Measurements from ENCODE around the gene PCSK4.
"Not testable (repeated sequence)": the region's sequence is repeated elsewhere in the genome, so short reads cannot be mapped to it uniquely, and the experiment has no call there.

Gene PCSK4

DNA sequence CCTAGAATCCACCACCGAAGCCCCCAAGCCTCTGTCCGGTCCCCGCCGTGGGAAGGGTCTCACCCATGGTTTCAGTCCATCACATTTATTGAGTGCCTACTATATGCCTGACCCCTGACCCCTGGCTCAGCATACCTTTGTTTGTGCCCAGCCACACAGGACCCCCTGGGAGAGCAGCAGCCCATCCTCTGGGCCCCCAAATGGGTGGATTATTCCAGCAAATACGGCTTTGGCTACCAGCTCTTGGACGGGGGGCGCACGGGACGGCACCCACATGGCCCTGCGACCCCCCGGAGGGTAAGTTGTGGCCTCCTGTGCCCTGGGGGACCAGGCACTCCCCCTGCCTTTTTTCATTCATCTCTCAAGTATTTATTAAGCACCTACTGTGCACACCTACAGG is 41.4 kb upstream of the PCSK4 start:
- TF ChIP-seq, protein P1, sequence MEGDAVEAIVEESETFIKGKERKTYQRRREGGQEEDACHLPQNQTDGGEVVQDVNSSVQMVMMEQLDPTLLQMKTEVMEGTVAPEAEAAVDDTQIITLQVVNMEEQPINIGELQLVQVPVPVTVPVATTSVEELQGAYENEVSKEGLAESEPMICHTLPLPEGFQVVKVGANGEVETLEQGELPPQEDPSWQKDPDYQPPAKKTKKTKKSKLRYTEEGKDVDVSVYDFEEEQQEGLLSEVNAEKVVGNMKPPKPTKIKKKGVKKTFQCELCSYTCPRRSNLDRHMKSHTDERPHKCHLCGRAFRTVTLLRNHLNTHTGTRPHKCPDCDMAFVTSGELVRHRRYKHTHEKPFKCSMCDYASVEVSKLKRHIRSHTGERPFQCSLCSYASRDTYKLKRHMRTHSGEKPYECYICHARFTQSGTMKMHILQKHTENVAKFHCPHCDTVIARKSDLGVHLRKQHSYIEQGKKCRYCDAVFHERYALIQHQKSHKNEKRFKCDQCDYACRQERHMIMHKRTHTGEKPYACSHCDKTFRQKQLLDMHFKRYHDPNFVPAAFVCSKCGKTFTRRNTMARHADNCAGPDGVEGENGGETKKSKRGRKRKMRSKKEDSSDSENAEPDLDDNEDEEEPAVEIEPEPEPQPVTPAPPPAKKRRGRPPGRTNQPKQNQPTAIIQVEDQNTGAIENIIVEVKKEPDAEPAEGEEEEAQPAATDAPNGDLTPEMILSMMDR (IDR thresholded peaks at IDR 0.05; ENCODE audit: control insufficient read depth, insufficient read depth, low read depth, low read length, missing control alignments) = no peak
- H3K4me3 ChIP-seq (ENCODE audit: control insufficient read depth, low read depth, low read length) = no peak overlapping the region
- DNase-seq (ENCODE audit: low read depth) = no peak

DNA sequence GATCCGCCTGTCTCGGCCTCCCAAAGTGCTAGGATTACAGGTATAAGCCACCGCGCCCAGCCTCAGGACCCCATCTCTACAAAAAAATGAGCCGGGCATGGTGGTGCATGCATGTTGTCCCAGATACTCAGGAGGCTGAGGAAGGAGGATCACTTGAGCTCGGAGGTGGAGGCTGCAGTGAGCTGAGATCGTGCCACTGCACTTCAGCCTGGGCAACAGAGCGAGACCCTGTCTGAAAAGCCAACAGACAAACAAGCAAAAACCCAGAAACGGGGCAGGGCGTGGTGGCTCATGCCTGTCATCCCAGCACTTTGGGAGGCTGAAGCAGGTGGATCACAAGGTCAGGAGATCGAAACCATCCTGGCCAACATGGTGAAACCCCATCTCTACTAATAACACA is 40.7 kb upstream of the PCSK4 start:
- not testable (repeated sequence) for H3K4me3 ChIP-seq (ENCODE audit: control insufficient read depth, low read depth, low read length); DNase-seq (ENCODE audit: low read depth)

DNA sequence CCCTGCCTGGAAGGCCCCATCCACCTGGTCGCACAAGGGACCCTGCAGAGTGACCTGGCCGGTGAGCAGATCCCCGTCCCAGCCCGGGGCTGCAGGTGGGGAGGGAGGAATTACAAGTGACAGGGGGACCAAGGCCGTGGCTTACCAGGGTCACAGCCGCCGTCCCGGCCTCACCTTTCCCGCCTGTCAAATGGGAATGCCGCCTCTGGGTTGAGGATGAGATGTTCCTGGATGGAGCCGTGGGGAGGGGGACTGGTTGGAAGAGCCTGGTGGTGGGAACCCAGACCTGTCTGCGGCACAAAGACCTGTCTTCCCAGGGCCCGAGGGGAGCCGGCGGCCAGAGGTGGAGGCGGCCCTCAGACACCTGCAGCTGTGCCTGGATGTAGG is 39.3 kb upstream of the PCSK4 start:
- H3K4me3 ChIP-seq (ENCODE audit: control insufficient read depth, low read depth, low read length) = no peak overlapping the region
- DNase-seq (ENCODE audit: low read depth) = no peak
- TF ChIP-seq, protein P1 (IDR thresholded peaks at IDR 0.05; ENCODE audit: control insufficient read depth, insufficient read depth, low read depth, low read length, missing control alignments) = no peak

DNA sequence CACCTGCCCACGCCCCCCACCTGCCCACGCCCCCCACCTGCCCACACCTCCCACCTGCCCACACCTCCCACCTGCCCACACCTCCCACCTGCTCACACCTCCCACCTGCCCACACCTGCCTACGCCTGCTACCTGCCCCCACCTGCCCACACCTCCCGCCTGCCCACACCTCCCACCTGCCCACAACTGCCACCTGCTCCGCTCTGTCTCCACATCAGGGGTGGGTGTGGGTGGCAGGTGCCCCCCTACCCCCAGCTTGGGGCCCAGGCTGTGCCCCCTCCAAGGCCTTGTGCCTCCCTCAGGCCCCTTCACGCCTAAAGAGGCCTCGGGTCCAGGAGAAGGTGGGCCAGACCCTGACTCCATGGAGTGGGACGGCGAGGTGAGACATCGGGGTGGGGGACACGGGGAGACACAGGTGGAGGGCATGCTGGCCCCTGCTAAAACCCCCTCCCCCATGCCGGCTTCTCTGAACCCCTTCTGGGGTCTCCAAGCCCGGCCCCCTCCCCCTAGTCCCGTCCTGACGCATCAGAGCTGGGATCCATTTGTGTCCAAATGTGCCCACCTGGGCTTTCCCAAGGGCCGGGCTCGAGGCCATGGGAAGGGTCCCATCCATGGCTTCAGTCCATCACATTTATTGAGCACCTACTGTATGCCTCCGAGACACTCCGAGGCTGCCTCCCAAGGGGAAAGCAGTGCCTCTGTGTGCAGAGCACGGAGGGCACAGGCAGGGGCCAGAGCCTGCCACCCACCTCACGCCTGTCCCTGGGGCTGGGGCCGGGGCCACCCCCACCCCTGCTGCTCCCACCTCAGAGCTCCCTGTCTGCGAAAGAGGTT is 38.7 kb upstream of the PCSK4 start:
- DNase-seq (ENCODE audit: low read depth) = no peak
- no peak overlapping the region for H3K4me3 ChIP-seq (ENCODE audit: control insufficient read depth, low read depth, low read length)
- TF ChIP-seq, protein P1 (IDR thresholded peaks at IDR 0.05; ENCODE audit: control insufficient read depth, insufficient read depth, low read depth, low read length, missing control alignments) = no peak

DNA sequence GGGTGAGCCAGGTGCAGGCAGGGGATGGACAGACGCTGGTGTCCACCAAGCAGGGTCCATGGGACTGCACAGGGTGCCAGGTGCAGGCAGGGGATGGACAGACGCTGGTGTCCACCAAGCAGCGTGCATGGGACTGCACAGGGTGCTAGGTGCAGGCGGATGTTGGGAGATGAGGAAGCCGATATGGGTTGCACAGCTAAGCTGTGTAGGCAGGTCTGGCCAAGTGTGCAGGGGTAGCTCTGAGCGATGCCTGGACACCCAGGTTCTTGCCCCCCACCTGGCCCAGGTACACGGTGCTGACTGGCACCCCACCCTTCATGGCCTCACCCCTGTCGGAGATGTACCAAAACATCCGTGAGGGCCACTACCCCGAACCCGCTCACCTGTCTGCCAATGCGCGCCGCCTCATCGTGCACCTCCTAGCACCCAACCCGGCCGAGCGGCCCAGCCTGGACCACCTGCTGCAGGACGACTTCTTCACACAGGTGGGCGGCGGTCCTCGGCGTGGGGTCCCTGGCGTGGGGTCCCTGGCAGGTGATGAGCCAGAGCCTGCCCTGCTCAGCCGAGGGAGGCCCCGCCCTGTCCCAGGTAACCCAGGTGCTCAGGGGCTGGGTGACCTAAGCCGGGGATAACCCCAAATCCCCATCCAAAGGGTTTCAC is 37.6 kb upstream of the PCSK4 start:
- TF ChIP-seq, protein P1 (IDR thresholded peaks at IDR 0.05; ENCODE audit: control insufficient read depth, insufficient read depth, low read depth, low read length, missing control alignments) = no peak
- no peak overlapping the region for H3K4me3 ChIP-seq (ENCODE audit: control insufficient read depth, low read depth, low read length)
- DNase-seq (ENCODE audit: low read depth) = no peak

DNA sequence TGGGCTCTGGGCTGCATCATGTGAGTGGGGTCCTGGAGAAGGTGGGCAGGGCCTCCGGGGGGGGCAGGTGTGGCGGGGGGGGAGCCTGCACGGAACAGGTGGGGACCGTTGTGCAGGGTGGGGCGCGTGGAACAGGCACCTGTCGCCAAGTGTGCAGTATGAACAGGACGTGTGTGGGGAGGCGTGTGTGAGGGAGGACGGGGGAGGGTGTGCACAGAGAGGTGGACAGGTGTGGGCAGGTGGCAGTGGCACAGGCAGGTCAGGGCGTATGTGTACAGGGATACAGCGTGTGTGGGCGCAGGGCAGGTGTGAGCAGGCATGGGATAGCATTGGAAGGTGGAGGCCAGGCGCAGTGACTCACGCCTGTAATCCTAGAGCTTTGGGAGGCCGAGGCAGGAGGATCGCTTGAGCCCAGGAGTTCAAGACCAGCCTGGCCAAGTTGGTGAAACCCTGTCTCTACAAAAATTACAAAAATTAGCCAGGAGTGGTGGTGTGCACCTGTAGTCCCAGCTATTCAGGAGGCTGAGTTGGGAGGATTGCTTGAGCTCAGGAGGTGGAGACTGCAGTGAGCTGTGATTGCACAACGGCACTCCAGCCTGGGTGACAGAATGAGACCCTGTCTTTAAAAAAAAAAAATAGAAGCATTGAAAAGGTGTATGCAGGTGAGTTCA is 37.0 kb upstream of the PCSK4 start:
- H3K4me3 ChIP-seq (ENCODE audit: control insufficient read depth, low read depth, low read length) = no peak overlapping the region
- TF ChIP-seq, protein P1 (IDR thresholded peaks at IDR 0.05; ENCODE audit: control insufficient read depth, insufficient read depth, low read depth, low read length, missing control alignments) = no peak
- no peak for DNase-seq (ENCODE audit: low read depth)

Data from AG09309 (cell line).